ENCODE results near the gene VWC2. TPM values are rescaled to one million over a fixed set of nuclear protein-coding genes. Genes with fewer than 3 reads are reported as not detected.

Gene VWC2
- total RNA-seq, 1 donor from 2014 or later, result not detected

- DNase-seq (ENCODE audit: low spot score), result no peak
- Histone ChIP-seq H3K4me2 (no peak overlapping the region), H3K27me3 (no peaks in the 10 kb centered on the region), H2AFZ (replicated peaks) (no peak overlapping the region), H3K9me3 (ENCODE audit: low read depth) (no peaks in the 10 kb centered on the region), H3K9ac (no peak overlapping the region), H3K36me3 (no peaks in the 10 kb centered on the region), H3K27ac (no peak overlapping the region), H4K20me1 (ENCODE audit: low read depth) (no peaks in the 10 kb centered on the region), H3F3A (ENCODE audit: low read depth) (no peaks in the 10 kb centered on the region), H3K4me3 (no peak overlapping the region), H3K79me2 (ENCODE audit: low read depth) (no peaks in the 10 kb centered on the region), H3K4me1 (no peaks in the 10 kb centered on the region)
- TF ChIP-seq CTCF (IDR thresholded peaks at IDR 0.05) (no peak), EZH2 (IDR thresholded peaks at IDR 0.05) (no peak), EZH2phosphoT487 (IDR thresholded peaks at IDR 0.05) (no peak)
- Mint-ChIP-seq H3K4me3 (no peak overlapping the region), H3K36me3 (no peaks in the 10 kb centered on the region), H3K27ac (no peak overlapping the region), H3K27me3 (ENCODE audit: insufficient read depth, low read depth) (no peaks in the 10 kb centered on the region), H3K9me3 (peaks cover 7% of the 10 kb centered on the region), H3K4me1 (no peaks in the 10 kb centered on the region)
Observed at GRCh38 chr7:49783446-49783845, 10.0 kb downstream of the VWC2 start.

GRCh38 chr7:49787980-49788379, 14.5 kb downstream of the VWC2 start:
- peaks cover 15% of the 10 kb centered on the region for H3K4me1 Mint-ChIP-seq
- H3K27ac Mint-ChIP-seq, result no peak overlapping the region
- peaks cover 5% of the 10 kb centered on the region for H3K9me3 Mint-ChIP-seq
- no peak overlapping the region for H3K27ac ChIP-seq
- no peaks in the 10 kb centered on the region for H3K9me3 ChIP-seq (ENCODE audit: low read depth)
- no peak overlapping the region for H3K4me3 Mint-ChIP-seq
- H3K27me3 ChIP-seq, result no peaks in the 10 kb centered on the region
- no peaks in the 10 kb centered on the region for H3K27me3 Mint-ChIP-seq (ENCODE audit: insufficient read depth, low read depth)
- H3F3A ChIP-seq (ENCODE audit: low read depth), result peaks cover 15% of the 10 kb centered on the region
- peaks cover 14% of the 10 kb centered on the region for H3K4me1 ChIP-seq
- no peaks in the 10 kb centered on the region for H3K79me2 ChIP-seq (ENCODE audit: low read depth)
- no peaks in the 10 kb centered on the region for H3K36me3 Mint-ChIP-seq
- H3K4me3 ChIP-seq, result no peak overlapping the region
- H4K20me1 ChIP-seq (ENCODE audit: low read depth), result no peaks in the 10 kb centered on the region
- no peaks in the 10 kb centered on the region for H3K36me3 ChIP-seq
- H2AFZ ChIP-seq (replicated peaks), result no peak overlapping the region
- no peak for DNase-seq (ENCODE audit: low spot score)
- no peak overlapping the region for H3K9ac ChIP-seq
- TF ChIP-seq EZH2phosphoT487 (IDR thresholded peaks at IDR 0.05), result no peak
- TF ChIP-seq EZH2 (IDR thresholded peaks at IDR 0.05), result no peak
- TF ChIP-seq CTCF (IDR thresholded peaks at IDR 0.05), result no peak
- no peak overlapping the region for H3K4me2 ChIP-seq

GRCh38 chr7:49788455-49789059, 15.1 kb downstream of the VWC2 start:
- Mint-ChIP-seq H3K27ac (no peak overlapping the region), H3K4me1 (peaks cover 15% of the 10 kb centered on the region)
- TF ChIP-seq EZH2 (IDR thresholded peaks at IDR 0.05) (no peak), CTCF (IDR thresholded peaks at IDR 0.05) (no peak), EZH2phosphoT487 (IDR thresholded peaks at IDR 0.05) (no peak)

More at GRCh38 chr7:49788455-49789059, 15.1 kb downstream of the VWC2 start:
- no peak overlapping the region for H2AFZ ChIP-seq (replicated peaks)
- Mint-ChIP-seq H3K4me3 (no peak overlapping the region), H3K27me3 (ENCODE audit: insufficient read depth, low read depth) (no peaks in the 10 kb centered on the region), H3K9me3 (peaks cover 5% of the 10 kb centered on the region), H3K36me3 (no peaks in the 10 kb centered on the region)
- H3K79me2 ChIP-seq (ENCODE audit: low read depth), result no peaks in the 10 kb centered on the region
- H3K4me3 ChIP-seq, result no peak overlapping the region
- no peaks in the 10 kb centered on the region for H4K20me1 ChIP-seq (ENCODE audit: low read depth)
- peaks cover 14% of the 10 kb centered on the region for H3K4me1 ChIP-seq
- H3K9me3 ChIP-seq (ENCODE audit: low read depth), result no peaks in the 10 kb centered on the region
- no peak overlapping the region for H3K27ac ChIP-seq
- no peak for DNase-seq (ENCODE audit: low spot score)
- peaks cover 15% of the 10 kb centered on the region for H3F3A ChIP-seq (ENCODE audit: low read depth)
- no peak overlapping the region for H3K4me2 ChIP-seq
- no peak overlapping the region for H3K9ac ChIP-seq
- no peaks in the 10 kb centered on the region for H3K27me3 ChIP-seq
- no peaks in the 10 kb centered on the region for H3K36me3 ChIP-seq

All from neural progenitor cell (in vitro differentiated cells).